GM10266 (cell line): ENCODE measurements around the gene STT3B.
"Not testable (repeated sequence)": the region's sequence is repeated elsewhere in the genome, so short reads cannot be mapped to it uniquely, and the experiment has no call there.

Experiments used
- DNase-seq: peaks from one replicate; pipeline ENCODE4 v3.0.0; 2012; ENCODE audit errors: extremely low spot score
- TF ChIP-seq, protein P1 (sequence below): IDR thresholded peaks from 2 replicates; pipeline ENCODE4 v1.5.1; 2012; ENCODE audit warnings: mild to moderate bottlenecking, low read depth; ENCODE audit not compliant: control insufficient read depth, insufficient read depth; ENCODE audit errors: missing control alignments

Gene STT3B

DNA sequence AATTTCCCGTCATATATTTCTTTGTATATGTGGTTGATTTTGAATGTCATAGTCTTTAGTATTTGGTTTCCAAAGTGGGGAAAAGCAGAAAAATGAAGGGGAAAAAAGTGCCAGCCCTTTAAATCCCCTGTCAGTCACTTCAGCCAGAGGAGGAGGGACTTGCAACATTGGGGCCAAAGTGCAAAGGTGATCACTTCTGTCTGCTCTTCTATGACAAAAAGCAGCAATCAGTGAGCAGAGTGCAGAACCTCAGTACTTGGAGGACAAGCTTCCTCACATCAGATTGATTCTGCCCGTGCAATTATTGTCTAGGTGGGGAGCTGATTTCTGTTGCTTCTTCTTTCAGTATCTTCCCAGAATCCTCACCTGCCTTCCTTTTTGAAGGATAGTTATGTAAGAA lies 60.0 kb downstream of the STT3B start:
- no peak for DNase-seq
- TF ChIP-seq, protein P1, sequence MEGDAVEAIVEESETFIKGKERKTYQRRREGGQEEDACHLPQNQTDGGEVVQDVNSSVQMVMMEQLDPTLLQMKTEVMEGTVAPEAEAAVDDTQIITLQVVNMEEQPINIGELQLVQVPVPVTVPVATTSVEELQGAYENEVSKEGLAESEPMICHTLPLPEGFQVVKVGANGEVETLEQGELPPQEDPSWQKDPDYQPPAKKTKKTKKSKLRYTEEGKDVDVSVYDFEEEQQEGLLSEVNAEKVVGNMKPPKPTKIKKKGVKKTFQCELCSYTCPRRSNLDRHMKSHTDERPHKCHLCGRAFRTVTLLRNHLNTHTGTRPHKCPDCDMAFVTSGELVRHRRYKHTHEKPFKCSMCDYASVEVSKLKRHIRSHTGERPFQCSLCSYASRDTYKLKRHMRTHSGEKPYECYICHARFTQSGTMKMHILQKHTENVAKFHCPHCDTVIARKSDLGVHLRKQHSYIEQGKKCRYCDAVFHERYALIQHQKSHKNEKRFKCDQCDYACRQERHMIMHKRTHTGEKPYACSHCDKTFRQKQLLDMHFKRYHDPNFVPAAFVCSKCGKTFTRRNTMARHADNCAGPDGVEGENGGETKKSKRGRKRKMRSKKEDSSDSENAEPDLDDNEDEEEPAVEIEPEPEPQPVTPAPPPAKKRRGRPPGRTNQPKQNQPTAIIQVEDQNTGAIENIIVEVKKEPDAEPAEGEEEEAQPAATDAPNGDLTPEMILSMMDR, result no peak

DNA sequence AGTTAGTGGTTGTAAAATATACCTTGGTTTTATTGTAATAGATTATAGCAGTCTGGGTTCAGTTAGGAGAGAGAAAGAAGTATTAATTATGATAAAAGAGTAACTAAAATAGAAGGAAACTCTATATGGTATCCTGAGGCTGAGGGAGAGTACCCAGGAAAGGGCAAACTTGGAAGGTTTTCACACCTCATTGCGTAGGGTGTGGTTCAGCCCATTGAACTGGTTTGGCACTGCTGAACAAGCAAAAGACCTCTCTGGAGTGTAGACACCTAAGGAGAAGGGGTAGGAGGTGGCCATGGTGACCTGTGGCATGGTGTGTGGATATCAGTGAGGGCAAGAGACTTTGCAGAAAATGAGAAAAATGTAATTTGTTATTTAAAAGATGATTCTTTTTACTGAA lies 63.5 kb downstream of the STT3B start:
- no peak for DNase-seq
- TF ChIP-seq, protein P1, result no peak

DNA sequence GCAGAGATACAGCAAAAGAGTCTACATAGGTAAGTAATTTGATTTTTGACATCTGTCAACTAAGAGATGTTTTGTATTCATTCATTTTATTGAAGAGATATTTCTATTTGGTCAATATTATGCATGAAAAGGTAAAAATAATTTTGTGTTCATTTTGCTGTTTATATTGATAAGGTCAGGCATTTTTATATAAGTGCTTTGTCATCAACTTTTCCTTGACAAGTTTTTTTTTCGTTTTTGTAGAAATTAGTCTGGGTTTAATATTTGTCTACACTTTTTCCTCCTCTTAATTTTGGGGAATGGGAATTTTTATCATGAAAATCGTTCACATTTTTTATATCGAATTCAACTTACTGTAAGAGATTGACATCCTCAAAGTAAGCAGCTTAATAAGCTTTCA lies 67.7 kb downstream of the STT3B start:
- no peak for DNase-seq

DNA sequence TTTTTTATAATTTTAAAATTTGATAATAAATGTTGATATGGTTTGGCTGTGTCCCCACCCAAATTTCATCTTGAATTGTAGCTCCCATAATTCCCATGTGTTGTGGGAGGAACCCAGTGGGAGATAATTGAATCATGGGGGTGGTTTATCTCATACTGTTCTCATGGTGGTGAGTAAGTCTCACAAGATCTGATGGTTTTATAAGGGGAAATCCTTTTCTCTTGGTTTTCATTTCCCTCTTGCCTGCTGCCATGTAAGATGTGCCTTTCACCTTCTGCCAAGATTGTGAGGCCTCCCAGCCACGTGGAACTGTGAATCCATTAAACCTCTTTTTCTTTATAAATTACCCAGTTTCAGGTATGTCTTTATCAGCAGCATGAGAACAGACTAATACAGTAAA lies 72.6 kb downstream of the STT3B start:
- not testable (repeated sequence) for DNase-seq

More for the DNA sequence above, 67.7 kb downstream of the STT3B start:
- TF ChIP-seq, protein P1, result no peak

DNA sequence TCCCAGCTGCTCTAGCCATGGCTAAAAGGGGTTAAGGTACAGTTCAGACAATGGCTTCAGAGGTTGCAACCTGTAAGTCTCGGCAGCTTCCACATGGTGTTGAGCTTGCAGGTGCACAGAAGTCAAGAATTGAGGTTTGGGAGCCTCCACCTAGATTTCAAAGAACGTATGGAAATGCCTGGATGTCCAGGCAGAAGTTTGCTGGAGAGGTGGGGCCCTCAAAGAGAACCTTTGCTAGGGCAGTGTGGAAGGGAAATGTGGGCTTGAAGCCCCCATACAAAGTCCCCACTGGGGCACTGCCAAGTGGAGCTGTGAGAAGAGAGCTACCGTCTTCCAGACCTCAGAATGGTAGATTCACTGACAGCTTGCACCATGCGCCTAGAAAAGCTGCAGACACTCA lies 73.7 kb downstream of the STT3B start:
- TF ChIP-seq, protein P1, result no peak

DNA sequence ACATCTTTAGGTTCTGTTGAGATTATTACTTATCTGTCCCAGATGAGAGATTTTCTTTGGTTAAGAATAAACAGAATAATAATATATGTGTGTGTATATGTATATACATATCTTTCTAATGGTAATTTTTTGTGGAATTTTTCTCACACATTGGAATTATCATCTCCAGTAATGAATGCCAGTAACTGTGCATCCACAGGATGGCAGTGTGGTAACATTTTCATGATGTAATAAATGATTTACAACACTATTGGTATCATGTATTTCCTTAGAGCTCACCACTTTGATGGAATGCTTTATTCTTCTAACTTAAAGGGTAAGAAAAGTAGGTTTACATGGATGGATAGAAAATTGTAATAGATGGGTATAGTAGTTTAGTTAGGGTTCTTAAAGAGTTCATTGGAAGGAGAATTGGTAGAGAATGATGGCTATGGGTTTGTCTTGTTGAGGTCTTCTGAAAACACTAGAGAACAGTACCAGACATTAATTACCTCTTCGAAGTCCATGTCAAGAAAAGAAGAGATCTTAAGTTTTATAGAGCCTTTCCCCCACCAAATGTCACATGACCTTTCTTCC lies 78.1 kb downstream of the STT3B start:
- DNase-seq, result no peak

More for the DNA sequence above, 73.7 kb downstream of the STT3B start:
- DNase-seq, result no peak

DNA sequence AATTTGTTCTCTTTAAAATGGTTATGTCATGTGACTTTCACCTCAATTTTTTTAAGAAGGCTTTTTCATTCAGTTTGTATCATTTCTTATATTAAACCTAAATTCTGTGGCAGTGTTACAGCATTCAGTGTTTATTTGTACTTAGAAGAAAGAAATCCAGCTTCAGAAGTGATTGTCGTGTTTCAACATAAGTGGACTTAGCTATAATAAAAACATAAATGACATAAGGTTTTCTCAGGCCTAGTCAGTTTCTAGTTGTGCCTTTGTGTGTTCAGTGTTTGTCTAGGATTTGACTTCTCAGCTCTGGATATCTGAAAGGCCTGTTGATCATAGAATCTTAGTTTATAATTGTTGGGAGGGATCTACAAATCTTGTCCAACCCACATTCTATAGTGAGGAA lies 80.5 kb downstream of the STT3B start:
- DNase-seq, result no peak
- TF ChIP-seq, protein P1, result no peak

More for the DNA sequence above, 78.1 kb downstream of the STT3B start:
- TF ChIP-seq, protein P1, result peak; percentile 32

DNA sequence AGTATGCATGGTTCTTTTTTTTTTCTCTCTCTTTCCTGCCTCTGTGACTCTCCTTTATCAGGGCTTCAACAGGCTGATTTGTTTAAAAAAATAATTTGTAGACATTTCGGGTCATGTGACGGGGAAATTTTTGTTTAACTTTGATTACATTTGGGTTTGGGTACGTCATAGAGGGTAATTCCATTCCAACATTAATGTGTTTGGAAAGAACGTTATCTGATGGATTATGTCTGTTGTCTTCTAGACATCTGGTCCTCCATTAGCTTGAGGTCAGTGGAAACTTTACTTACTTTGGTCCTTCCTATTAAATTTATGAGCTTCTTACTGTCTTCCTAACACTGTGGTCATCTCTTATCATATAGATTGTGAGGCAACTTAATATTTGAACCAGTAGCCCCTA lies 80.9 kb downstream of the STT3B start:
- TF ChIP-seq, protein P1, result no peak
- DNase-seq, result no peak
